Keratinocyte (primary cell): ENCODE data around the gene ERFL. TPM values are rescaled to one million over a fixed set of nuclear protein-coding genes. Genes with fewer than 3 reads are reported as not detected.

Experiments
- DNase-seq: peaks from one replicate; pipeline ENCODE4 v3.0.0-alpha.2; 2011; ENCODE audit warnings: low read depth, missing footprints, low spot score
- FAIRE-seq: peaks from 2 replicates; lab custom pipeline; 2011; peaks lifted over from hg19 to GRCh38; lab: Jason Lieb, UNC
- H2AFZ ChIP-seq: 2 replicates; pipeline ENCODE4 v1.6.0; 2012; ENCODE audit warnings: low read length, control low read depth, inconsistent platforms; ENCODE audit not compliant: control insufficient read depth
- H3K27ac ChIP-seq: 2 replicates; pipeline ENCODE4 v1.5.1; 2011; ENCODE audit warnings: low read length; ENCODE audit not compliant: control insufficient read depth, insufficient read depth
- H3K27me3 ChIP-seq: 3 replicates; pipeline ENCODE4 v1.6.0; 2011; ENCODE audit warnings: low read length; ENCODE audit not compliant: control insufficient read depth, insufficient read depth; ENCODE audit errors: extremely low read depth
- H3K36me3 ChIP-seq, 2 experiments: 2 replicates in 1 of 2; 3 replicates in 1 of 2; pipeline ENCODE4 v1.5.1; 2011; ENCODE audit warnings: low read length in 2 of 2, mild to moderate bottlenecking in 1 of 2; ENCODE audit not compliant: control insufficient read depth in 2 of 2, insufficient read depth in 2 of 2; ENCODE audit errors: extremely low read depth in 1 of 2
- H3K4me1 ChIP-seq: 3 replicates; pipeline ENCODE4 v1.5.1; 2011; ENCODE audit warnings: low read length; ENCODE audit not compliant: control insufficient read depth, insufficient read depth; ENCODE audit errors: extremely low read depth
- H3K4me2 ChIP-seq: 3 replicates; pipeline ENCODE4 v1.6.0; 2011; ENCODE audit warnings: low read depth, low read length; ENCODE audit not compliant: control insufficient read depth, insufficient read depth; ENCODE audit errors: extremely low read depth
- H3K4me3 ChIP-seq, 3 experiments: fragments of 200-600 bp in 1 of 3; sonication (generic) in 1 of 3; 2 replicates in 2 of 3; 3 replicates in 1 of 3; pipeline ENCODE4 v1.5.1; 2011 to 2016; ENCODE audit warnings: low read length in 3 of 3, mild to moderate bottlenecking in 3 of 3, control low read depth in 2 of 3, inconsistent platforms in 1 of 3, low read depth in 1 of 3, mixed read lengths in 1 of 3, mixed run types in 1 of 3, moderate library complexity in 1 of 3; ENCODE audit not compliant: control insufficient read depth in 2 of 3, insufficient read depth in 2 of 3; ENCODE audit errors: extremely low read depth in 1 of 3
- H3K79me2 ChIP-seq: 2 replicates; pipeline ENCODE4 v1.6.0; 2012; ENCODE audit warnings: low read length; ENCODE audit not compliant: control insufficient read depth, insufficient read depth
- H3K9ac ChIP-seq: 3 replicates; pipeline ENCODE4 v1.6.0; 2011; ENCODE audit warnings: low read length; ENCODE audit not compliant: control insufficient read depth, insufficient read depth; ENCODE audit errors: extremely low read depth
- H3K9me1 ChIP-seq: 3 replicates; pipeline ENCODE4 v1.6.0; 2011; ENCODE audit warnings: low read length; ENCODE audit not compliant: control insufficient read depth, insufficient read depth; ENCODE audit errors: extremely low read depth
- H3K9me3 ChIP-seq: 2 replicates; pipeline ENCODE4 v1.5.1; 2012; ENCODE audit warnings: low read depth, low read length; ENCODE audit not compliant: control insufficient read depth
- H4K20me1 ChIP-seq: 3 replicates; pipeline ENCODE4 v1.6.0; 2011; ENCODE audit warnings: low read length; ENCODE audit not compliant: control insufficient read depth, insufficient read depth; ENCODE audit errors: extremely low read depth
- CTCF ChIP-seq, 3 experiments: IDR thresholded peaks in 1 of 3; conservative IDR thresholded peaks in 1 of 3; optimal IDR thresholded peaks in 1 of 3; 2 replicates in 2 of 3; 3 replicates in 1 of 3; pipeline versions ENCODE3 to v1.5.1; 2011; ENCODE audit warnings: low read length in 3 of 3, mild to moderate bottlenecking in 3 of 3, moderate library complexity in 2 of 3, control low read depth in 1 of 3, inconsistent platforms in 1 of 3; ENCODE audit not compliant: insufficient read depth in 2 of 3; ENCODE audit errors: extremely low read depth in 1 of 3
- EZH2 ChIP-seq: IDR thresholded peaks from one replicate; pipeline ENCODE4 v1.6.1; 2012; ENCODE audit warnings: inconsistent platforms, mild to moderate bottlenecking, low read length, moderate library complexity
- dilution Hi-C: fragments of 300-500 bp; cut with MboI; formaldehyde crosslinking; loops from one replicate; pipeline ENCODE4 v1.7.0; 2020; ENCODE audit warnings: low sequenced_read_pairs; ENCODE audit not compliant: extremely low pct_ligation_motif_present
- polyA plus RNA-seq, 5 experiments: library from polyadenylated mRNA; depleted of rRNA in 3 of 5; stranded (reverse) in 3 of 5; stranded (forward) in 1 of 5; unstranded in 1 of 5; fragments of >200 nt; gene quantifications; 1 replicate in 1 of 5; 2 replicates in 3 of 5; 3 replicates in 1 of 5; pipeline versions ENCODE4 v1.2.1 to v1.2.3, GENCODE V29; 2011 to 2012; ENCODE audit warnings: missing spikeins in 2 of 5, low read depth in 1 of 5, low replicate concordance in 1 of 5

Gene ERFL
- polyA plus RNA-seq, 1 donor (not counting 4 experiments of a cell fraction or from before 2014, with no cell fraction given), result not detected

- no peaks in the 10 kb centered on the region for H3K9me1 ChIP-seq
- H3K9ac ChIP-seq, result no peak overlapping the region
- no peak overlapping the region for H2AFZ ChIP-seq
- peaks cover 21% of the 10 kb centered on the region for H3K27me3 ChIP-seq
- no peak for DNase-seq
- dilution Hi-C loops, result no loop called here
- no peak overlapping the region for H3K27ac ChIP-seq
- no peak overlapping the region for H3K4me3 ChIP-seq
- H3K4me2 ChIP-seq, result no peak overlapping the region
- no peaks in the 10 kb centered on the region for H3K79me2 ChIP-seq
- TF ChIP-seq EZH2, result no peak
- TF ChIP-seq CTCF (optimal IDR thresholded peaks at IDR 0.05 in 1 of 3, IDR thresholded peaks at IDR 0.05 in 1 of 3, conservative IDR thresholded peaks at IDR 0.05 in 1 of 3; ENCODE audit: extremely low read depth in 1 of 3, insufficient read depth in 2 of 3, low read length in 3 of 3), result no peak
- H3K9me3 ChIP-seq, result no peaks in the 10 kb centered on the region
- H4K20me1 ChIP-seq, result peaks cover 18% of the 10 kb centered on the region
- FAIRE-seq, result no peak
- H3K36me3 ChIP-seq, result peaks cover 32 to 38% of the 10 kb centered on the region in 2 experiments
- no peaks in the 10 kb centered on the region for H3K4me1 ChIP-seq
Observed at GRCh38 chr19:41906916-41907680, 21.2 kb downstream of the ERFL start.

GRCh38 chr19:41906271-41906670, 22.0 kb downstream of the ERFL start:
- Histone ChIP-seq H3K4me3 (no peak overlapping the region), H3K27ac (no peak overlapping the region), H3K27me3 (peaks cover 13% of the 10 kb centered on the region), H3K4me2 (no peak overlapping the region), H3K9ac (no peak overlapping the region), H3K4me1 (no peaks in the 10 kb centered on the region), H4K20me1 (peaks cover 13% of the 10 kb centered on the region), H3K36me3 (peaks cover 38 to 43% of the 10 kb centered on the region in 2 experiments), H3K9me1 (no peaks in the 10 kb centered on the region), H2AFZ (no peak overlapping the region), H3K9me3 (no peaks in the 10 kb centered on the region), H3K79me2 (no peaks in the 10 kb centered on the region)
- DNase-seq, result no peak
- no peak for FAIRE-seq
- dilution Hi-C loops, result no loop called here
- no peak for TF ChIP-seq CTCF (optimal IDR thresholded peaks at IDR 0.05 in 1 of 3, IDR thresholded peaks at IDR 0.05 in 1 of 3, conservative IDR thresholded peaks at IDR 0.05 in 1 of 3; ENCODE audit: extremely low read depth in 1 of 3, insufficient read depth in 2 of 3, low read length in 3 of 3)
- TF ChIP-seq EZH2, result no peak
